ENCODE results near the gene METTL1. TPM values are rescaled to one million over a fixed set of nuclear protein-coding genes. Genes with fewer than 3 reads are reported as not detected.

The METTL1 gene
- total RNA-seq, 1 experiment from 2014 or later = 37.8 TPM

- intact Hi-C loops (cut with micrococcal nuclease; ENCODE audit: unreplicated experiment) = no loop called here
- Mint-ChIP-seq H3K36me3 (ENCODE audit: insufficient read depth, unreplicated experiment) (peaks cover 75% of the 10 kb centered on the region), H3K9me3 (ENCODE audit: unreplicated experiment) (no peaks in the 10 kb centered on the region), H3K4me1 (ENCODE audit: low read depth, unreplicated experiment) (peaks cover 28% of the 10 kb centered on the region), H3K27me3 (ENCODE audit: insufficient read depth, unreplicated experiment) (no peaks in the 10 kb centered on the region), H3K4me3 (ENCODE audit: unreplicated experiment) (peak overlapping the region; percentile 99), H3K27ac (ENCODE audit: unreplicated experiment) (peak overlapping the region; percentile 99)
- H3K4me3 ChIP-seq (ENCODE audit: low read depth, low read length) = peak overlapping the region; percentile 83
- ChIA-PET CTCF (no interaction called here), POLR2A (interaction anchor here (0.6 kb wide), 1 partner anchor 207 kb away, joined by 3 read pairs; no protein-coding TSS in a partner anchor)
- H3K36me3 ChIP-seq (ENCODE audit: control insufficient read depth, insufficient read depth, low read length) = peaks cover 3% of the 10 kb centered on the region; the same call in 1 of the 2 replicates
- no peak for DNase-seq
- peaks cover 16% of the 10 kb centered on the region for H3K4me1 ChIP-seq
- H3K9me3 ChIP-seq = no peaks in the 10 kb centered on the region
- no peak for TF ChIP-seq CTCF (IDR thresholded peaks at IDR 0.05; ENCODE audit: insufficient read depth in 1 of 2, low read depth in 1 of 2, low read length in 1 of 2, severe bottlenecking in 1 of 2, unreplicated experiment in 1 of 2)
- no TSS peak for BruUV-seq (replicated peaks)
- no peaks in the 10 kb centered on the region for H3K27me3 ChIP-seq (replicated peaks; ENCODE audit: control insufficient read depth, insufficient read depth, low read length)
Observed at GRCh38 chr12:57750561-57751431, 21.1 kb downstream of the METTL1 start.

- Mint-ChIP-seq H3K4me1 (ENCODE audit: low read depth, unreplicated experiment) (peaks cover 29% of the 10 kb centered on the region), H3K36me3 (ENCODE audit: insufficient read depth, unreplicated experiment) (peaks cover 87% of the 10 kb centered on the region), H3K4me3 (ENCODE audit: unreplicated experiment) (no peak overlapping the region), H3K27me3 (ENCODE audit: insufficient read depth, unreplicated experiment) (no peaks in the 10 kb centered on the region), H3K27ac (ENCODE audit: unreplicated experiment) (no peak overlapping the region), H3K9me3 (ENCODE audit: unreplicated experiment) (no peaks in the 10 kb centered on the region)
- no peak for TF ChIP-seq CTCF (IDR thresholded peaks at IDR 0.05; ENCODE audit: insufficient read depth in 1 of 2, low read depth in 1 of 2, low read length in 1 of 2, severe bottlenecking in 1 of 2, unreplicated experiment in 1 of 2)
- DNase-seq = no peak
- POLR2A ChIA-PET = no interaction called here
- TSS peak; percentile 0 for BruUV-seq (replicated peaks)
- H3K36me3 ChIP-seq (ENCODE audit: control insufficient read depth, insufficient read depth, low read length) = peaks cover 3% of the 10 kb centered on the region; the same call in 1 of the 2 replicates
- no peak overlapping the region for H3K4me3 ChIP-seq (ENCODE audit: low read depth, low read length)
- H3K27me3 ChIP-seq (replicated peaks; ENCODE audit: control insufficient read depth, insufficient read depth, low read length) = no peaks in the 10 kb centered on the region
- peaks cover 15% of the 10 kb centered on the region for H3K4me1 ChIP-seq
- CTCF ChIA-PET = no interaction called here
- intact Hi-C loops (cut with micrococcal nuclease; ENCODE audit: unreplicated experiment) = no loop called here
- H3K9me3 ChIP-seq = no peaks in the 10 kb centered on the region
Observed at GRCh38 chr12:57749061-57749460, 22.8 kb downstream of the METTL1 start.

- H3K36me3 Mint-ChIP-seq (ENCODE audit: insufficient read depth, unreplicated experiment) = peaks cover 67% of the 10 kb centered on the region
Observed at GRCh38 chr12:57746025-57746424, 25.9 kb downstream of the METTL1 start.

More at GRCh38 chr12:57746025-57746424, 25.9 kb downstream of the METTL1 start:
- intact Hi-C loops (cut with micrococcal nuclease; ENCODE audit: unreplicated experiment) = no loop called here
- H3K9me3 Mint-ChIP-seq (ENCODE audit: unreplicated experiment) = no peaks in the 10 kb centered on the region
- H3K4me3 Mint-ChIP-seq (ENCODE audit: unreplicated experiment) = peak overlapping the region; percentile 96
- Histone ChIP-seq H3K4me1 (peaks cover 14% of the 10 kb centered on the region), H3K36me3 (ENCODE audit: control insufficient read depth, insufficient read depth, low read length) (peaks cover 3% of the 10 kb centered on the region; the same call in 1 of the 2 replicates), H3K9me3 (no peaks in the 10 kb centered on the region), H3K27me3 (replicated peaks; ENCODE audit: control insufficient read depth, insufficient read depth, low read length) (no peaks in the 10 kb centered on the region), H3K4me3 (ENCODE audit: low read depth, low read length) (peak overlapping the region; percentile 64)
- no peak for TF ChIP-seq CTCF (IDR thresholded peaks at IDR 0.05; ENCODE audit: insufficient read depth in 1 of 2, low read depth in 1 of 2, low read length in 1 of 2, severe bottlenecking in 1 of 2, unreplicated experiment in 1 of 2)
- ChIA-PET POLR2A (no interaction called here), CTCF (interaction anchor here (0.6 kb wide), 1 partner anchor 1410 kb away, joined by 5 read pairs; no protein-coding TSS in a partner anchor)
- H3K27me3 Mint-ChIP-seq (ENCODE audit: insufficient read depth, unreplicated experiment) = peaks cover under 1% of the 10 kb centered on the region
- peaks cover 20% of the 10 kb centered on the region for H3K4me1 Mint-ChIP-seq (ENCODE audit: low read depth, unreplicated experiment)
- DNase-seq = no peak
- peak overlapping the region; percentile 98 for H3K27ac Mint-ChIP-seq (ENCODE audit: unreplicated experiment)
- no TSS peak for BruUV-seq (replicated peaks)

All from Caco-2 (cell line).